PC-9 (cell line): Measurements from ENCODE around the gene CDK18. TPM values are rescaled to one million over a fixed set of nuclear protein-coding genes. Genes with fewer than 3 reads are reported as not detected.

Experiments used
- BruUV-seq: library from RNA; stranded (reverse); fragments of 400-500 nt; replicated peaks from 2 replicates; lab custom pipeline; 2021; lab: Mats Ljungman, UMichigan
- CTCF ChIA-PET: fragments of 300-600 bp; sonication (Branson Sonifier 250); formaldehyde crosslinking; loops from one replicate; lab custom pipeline; 2022; ENCODE audit warnings: antibody characterized with exemption; lab: Charles Lee
- POLR2A ChIA-PET: fragments of 300-600 bp; sonication (Branson Sonifier 250); formaldehyde crosslinking; loops from one replicate; lab custom pipeline; 2022; ENCODE audit warnings: antibody characterized with exemption; ENCODE audit not compliant: unreplicated experiment; lab: Charles Lee
- DNase-seq, 2 experiments: peaks; one replicate each; pipeline versions ENCODE4 v3.0.0 to v3.0.0-alpha.2; 2015 to 2022; ENCODE audit warnings: mixed read lengths in 1 of 2
- H2AFZ ChIP-seq: fragments of 200-600 bp; sonication (generic); 2 replicates; pipeline ENCODE4 v1.8.1; 2017; ENCODE audit warnings: antibody characterized with exemption
- H3F3A ChIP-seq: fragments of 200-600 bp; sonication (generic); 2 replicates; pipeline ENCODE4 v1.8.1; 2017; ENCODE audit warnings: antibody characterized with exemption, mild to moderate bottlenecking, low read depth; ENCODE audit not compliant: insufficient read depth
- H3K27ac ChIP-seq: fragments of 200-600 bp; sonication (generic); 2 replicates; pipeline ENCODE4 v1.6.1; 2016; ENCODE audit warnings: mixed run types
- H3K27me3 ChIP-seq: fragments of 200-600 bp; sonication (generic); 2 replicates; pipeline ENCODE4 v1.6.1; 2016; ENCODE audit warnings: low read depth, mixed run types; ENCODE audit not compliant: insufficient read depth
- H3K36me3 ChIP-seq: fragments of 200-600 bp; sonication (generic); 2 replicates; pipeline ENCODE4 v1.6.1; 2016; ENCODE audit warnings: low read depth, mixed run types
- H3K4me1 ChIP-seq: fragments of 200-600 bp; sonication (generic); replicated peaks from 2 replicates; pipeline ENCODE4 v1.6.1; 2016; ENCODE audit warnings: mixed run types; ENCODE audit not compliant: insufficient read depth
- H3K4me2 ChIP-seq: fragments of 200-600 bp; sonication (generic); 2 replicates; pipeline ENCODE4 v1.6.1; 2017; ENCODE audit warnings: mixed run types
- H3K4me3 ChIP-seq: fragments of 200-600 bp; sonication (generic); 2 replicates; pipeline ENCODE4 v1.6.1; 2016; ENCODE audit warnings: mixed run types
- H3K79me2 ChIP-seq: fragments of 200-600 bp; sonication (generic); 2 replicates; pipeline ENCODE4 v1.6.1; 2017; ENCODE audit warnings: low read depth, mixed run types
- H3K9me2 ChIP-seq: fragments of 200-600 bp; sonication (generic); 2 replicates; pipeline ENCODE4 v1.8.1; 2017; ENCODE audit warnings: mild to moderate bottlenecking; ENCODE audit not compliant: insufficient read depth
- H3K9me3 ChIP-seq: fragments of 200-600 bp; sonication (generic); 2 replicates; pipeline ENCODE4 v1.8.1; 2016; ENCODE audit warnings: low read depth; ENCODE audit not compliant: insufficient read depth
- H4K20me1 ChIP-seq: fragments of 200-600 bp; sonication (generic); 2 replicates; pipeline ENCODE4 v1.8.1; 2017; ENCODE audit not compliant: insufficient read depth
- EZH2 ChIP-seq: fragments of 200-600 bp; sonication (generic); IDR thresholded peaks from 2 replicates; pipeline ENCODE4 v1.8.0; 2017; ENCODE audit warnings: antibody characterized with exemption, low read depth
- intact Hi-C: fragments of 100-400 bp; cut with micrococcal nuclease; formaldehyde crosslinking; loops from one replicate; pipeline ENCODE4 v1.10.0; 2022; ENCODE audit not compliant: unreplicated experiment
- total RNA-seq: library from RNA; stranded (reverse); gene quantifications from 2 replicates; pipeline ENCODE4 v1.2.3, GENCODE V29; 2021
- TF ChIP-seq, protein P1 (sequence below): fragments of 200-600 bp; sonication (generic); conservative IDR thresholded peaks from 2 replicates; pipeline ENCODE4 v1.6.1; 2017; ENCODE audit warnings: mixed run types, antibody characterized with exemption, mild to moderate bottlenecking, moderate library complexity

The CDK18 gene
- total RNA-seq, 1 experiment from 2014 or later: 35.3 TPM

DNA sequence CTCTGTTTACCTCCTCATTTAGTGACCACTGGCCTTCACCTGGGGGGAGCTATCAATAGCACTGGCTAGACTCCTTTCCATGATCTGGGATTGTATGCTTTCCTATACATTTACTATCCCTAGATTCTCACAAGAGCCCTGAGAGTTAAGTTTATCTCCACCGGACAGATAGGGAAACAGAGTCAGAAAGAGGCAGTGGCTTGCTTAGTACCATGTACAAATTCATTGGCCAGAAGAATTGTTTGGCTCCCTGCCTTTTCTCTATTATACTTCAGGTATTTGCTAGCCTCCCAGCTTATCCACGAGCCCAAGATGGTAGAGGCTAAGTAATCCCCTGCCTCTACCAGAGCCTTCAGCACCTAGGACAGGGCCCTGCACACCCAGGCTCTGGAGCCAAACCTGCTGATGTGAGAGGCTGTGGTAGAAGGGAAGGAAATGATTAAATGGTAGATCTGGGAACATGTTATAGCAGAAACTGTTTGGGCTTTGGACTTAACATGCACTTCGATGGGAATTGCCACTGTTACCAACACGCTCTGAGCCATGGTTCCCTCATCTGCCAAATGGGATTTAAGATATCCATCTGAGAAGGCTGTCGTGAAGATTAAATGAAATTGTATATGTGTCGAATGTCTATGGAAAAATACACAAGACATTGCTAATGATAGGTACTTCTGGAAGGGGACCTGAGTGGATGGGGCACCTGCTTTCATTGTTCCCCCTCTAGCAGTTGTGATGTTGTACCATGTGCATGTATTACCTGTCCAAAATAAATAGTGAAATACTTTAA, 45.5 kb upstream of the CDK18 start:
- DNase-seq: peak in 1 of 2 experiments; percentile 56
- peaks cover 73% of the 10 kb centered on the region for H3K27me3 ChIP-seq
- POLR2A ChIA-PET: no interaction called here

DNA sequence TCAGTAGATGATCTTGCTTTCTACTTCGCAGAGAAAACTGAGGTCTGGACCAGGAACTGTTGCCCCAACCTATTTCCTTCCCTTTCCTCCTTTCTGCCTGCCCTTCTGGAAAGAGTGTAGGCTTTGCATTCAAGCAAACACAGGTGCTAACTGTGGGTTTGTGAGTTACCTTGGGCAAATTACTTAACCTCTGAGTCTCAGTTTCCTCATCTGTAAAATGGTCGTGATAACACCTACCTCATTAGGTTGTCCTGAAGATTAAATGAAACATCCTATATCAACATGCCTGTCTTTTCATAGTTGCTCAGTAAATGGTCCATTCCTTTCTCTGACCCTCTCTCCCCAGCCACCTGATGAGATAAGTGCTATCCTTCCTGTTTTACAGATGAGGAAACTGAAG, 39.1 kb upstream of the CDK18 start:
- H3K27ac ChIP-seq: no peak overlapping the region
- H3K4me2 ChIP-seq: no peak overlapping the region
- no peaks in the 10 kb centered on the region for H3K9me2 ChIP-seq
- no peaks in the 10 kb centered on the region for H3K36me3 ChIP-seq
- H3K4me3 ChIP-seq: no peak overlapping the region
- POLR2A ChIA-PET: no interaction called here
- H3F3A ChIP-seq: 0 out of 2 replicates have a peak, but pooled peaks cover 3% of the 10 kb centered on the region
- CTCF ChIA-PET: interaction anchor here (0.6 kb wide), 1 partner anchor 133 kb away, joined by 3 read pairs; no protein-coding TSS in a partner anchor
- H3K9me3 ChIP-seq: no peaks in the 10 kb centered on the region
- H3K79me2 ChIP-seq: no peaks in the 10 kb centered on the region
- intact Hi-C loops: no loop called here
- 0 out of 2 replicates have a peak, but pooled peaks cover 5% of the 10 kb centered on the region for H3K4me1 ChIP-seq
- peaks cover 50% of the 10 kb centered on the region for H3K27me3 ChIP-seq
- no peak overlapping the region for H2AFZ ChIP-seq
- TF ChIP-seq, protein P1, sequence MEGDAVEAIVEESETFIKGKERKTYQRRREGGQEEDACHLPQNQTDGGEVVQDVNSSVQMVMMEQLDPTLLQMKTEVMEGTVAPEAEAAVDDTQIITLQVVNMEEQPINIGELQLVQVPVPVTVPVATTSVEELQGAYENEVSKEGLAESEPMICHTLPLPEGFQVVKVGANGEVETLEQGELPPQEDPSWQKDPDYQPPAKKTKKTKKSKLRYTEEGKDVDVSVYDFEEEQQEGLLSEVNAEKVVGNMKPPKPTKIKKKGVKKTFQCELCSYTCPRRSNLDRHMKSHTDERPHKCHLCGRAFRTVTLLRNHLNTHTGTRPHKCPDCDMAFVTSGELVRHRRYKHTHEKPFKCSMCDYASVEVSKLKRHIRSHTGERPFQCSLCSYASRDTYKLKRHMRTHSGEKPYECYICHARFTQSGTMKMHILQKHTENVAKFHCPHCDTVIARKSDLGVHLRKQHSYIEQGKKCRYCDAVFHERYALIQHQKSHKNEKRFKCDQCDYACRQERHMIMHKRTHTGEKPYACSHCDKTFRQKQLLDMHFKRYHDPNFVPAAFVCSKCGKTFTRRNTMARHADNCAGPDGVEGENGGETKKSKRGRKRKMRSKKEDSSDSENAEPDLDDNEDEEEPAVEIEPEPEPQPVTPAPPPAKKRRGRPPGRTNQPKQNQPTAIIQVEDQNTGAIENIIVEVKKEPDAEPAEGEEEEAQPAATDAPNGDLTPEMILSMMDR: no peak
- no peak for TF ChIP-seq EZH2
- no peaks in the 10 kb centered on the region for H4K20me1 ChIP-seq
- DNase-seq: no peak
- no TSS peak for BruUV-seq

More for the DNA sequence above, 45.5 kb upstream of the CDK18 start:
- no peaks in the 10 kb centered on the region for H3K36me3 ChIP-seq
- H4K20me1 ChIP-seq: no peaks in the 10 kb centered on the region; the same call in 1 of the 2 replicates
- peaks cover 11% of the 10 kb centered on the region; the same call in 1 of the 2 replicates for H3K4me1 ChIP-seq
- intact Hi-C loops: no loop called here
- H3F3A ChIP-seq: peaks cover 10% of the 10 kb centered on the region
- CTCF ChIA-PET: interaction anchor here (0.8 kb wide), 1 partner anchor 26 kb away, joined by 5 read pairs; no protein-coding TSS in a partner anchor
- no peak overlapping the region for H3K27ac ChIP-seq
- TF ChIP-seq, protein P1: no peak
- TF ChIP-seq EZH2: no peak
- H3K9me2 ChIP-seq: no peaks in the 10 kb centered on the region
- H3K4me2 ChIP-seq: no peak overlapping the region
- no peaks in the 10 kb centered on the region for H3K79me2 ChIP-seq
- no peak overlapping the region for H2AFZ ChIP-seq
- H3K9me3 ChIP-seq: no peaks in the 10 kb centered on the region
- BruUV-seq: no TSS peak
- H3K4me3 ChIP-seq: no peak overlapping the region

- BruUV-seq: no TSS peak
- POLR2A ChIA-PET: no interaction called here
Measured at GRCh38 chr1:205466595-205467220, 37.8 kb upstream of the CDK18 start.

More at GRCh38 chr1:205466595-205467220, 37.8 kb upstream of the CDK18 start:
- CTCF ChIA-PET: interaction anchor here (0.6 to 1.1 kb wide), 2 partner anchors 9 to 206 kb away, joined by 3 read pairs; no protein-coding TSS in a partner anchor
- DNase-seq: no peak
- Histone ChIP-seq H3K4me2 (no peak overlapping the region), H3K36me3 (no peaks in the 10 kb centered on the region), H3F3A (0 out of 2 replicates have a peak, but pooled peaks cover 3% of the 10 kb centered on the region), H3K9me2 (no peaks in the 10 kb centered on the region), H3K4me3 (no peak overlapping the region), H3K79me2 (no peaks in the 10 kb centered on the region), H3K4me1 (0 out of 2 replicates have a peak, but pooled peaks cover 5% of the 10 kb centered on the region), H3K9me3 (no peaks in the 10 kb centered on the region), H3K27ac (no peak overlapping the region), H2AFZ (no peak overlapping the region), H3K27me3 (peaks cover 41% of the 10 kb centered on the region), H4K20me1 (no peaks in the 10 kb centered on the region)
- intact Hi-C loops: no loop called here
- TF ChIP-seq EZH2: no peak
- TF ChIP-seq, protein P1: no peak
